H9 (cell line): ENCODE measurements around the gene CPSF6. TPM values are rescaled to one million over a fixed set of nuclear protein-coding genes. Genes with fewer than 3 reads are reported as not detected.

Source experiments
- DNase-seq: peaks from one replicate; pipeline ENCODE4 v3.0.0-alpha.2; 2017
- H2AFZ ChIP-seq: one replicate; pipeline ENCODE4 v1.6.1; 2013; ENCODE audit warnings: mild to moderate bottlenecking, low read length, control low read depth, moderate library complexity
- H2AK5ac ChIP-seq: 2 replicates; pipeline ENCODE4 v1.6.1; 2013; ENCODE audit warnings: low read length, control low read depth, mixed read lengths; ENCODE audit not compliant: insufficient read length
- H2BK120ac ChIP-seq: one replicate; pipeline ENCODE4 v1.6.1; 2013; ENCODE audit warnings: low read depth, mild to moderate bottlenecking, low read length, control low read depth, inconsistent platforms; ENCODE audit not compliant: poor library complexity, severe bottlenecking
- H2BK12ac ChIP-seq: 2 replicates; pipeline ENCODE4 v1.6.1; 2013; ENCODE audit warnings: low read length, control low read depth, mixed read lengths, low read depth; ENCODE audit not compliant: insufficient read length
- H2BK15ac ChIP-seq: 2 replicates; pipeline ENCODE4 v1.6.1; 2013; ENCODE audit warnings: low read depth, low read length, control low read depth
- H2BK20ac ChIP-seq: one replicate; pipeline ENCODE4 v1.6.1; 2013; ENCODE audit warnings: low read depth, mild to moderate bottlenecking, low read length, control low read depth, inconsistent platforms; ENCODE audit not compliant: poor library complexity, severe bottlenecking
- H2BK5ac ChIP-seq: 2 replicates; pipeline ENCODE4 v1.6.1; 2013; ENCODE audit warnings: low read length, control low read depth, mixed read lengths; ENCODE audit not compliant: insufficient read length
- H3K14ac ChIP-seq: 2 replicates; pipeline ENCODE4 v1.6.1; 2013; ENCODE audit warnings: low read length, control low read depth; ENCODE audit not compliant: insufficient read depth
- H3K18ac ChIP-seq: 2 replicates; pipeline ENCODE4 v1.6.1; 2013; ENCODE audit warnings: low read depth, mild to moderate bottlenecking, mixed read lengths, low read length, control low read depth; ENCODE audit not compliant: insufficient read length
- H3K23ac ChIP-seq: 2 replicates; pipeline ENCODE4 v1.6.1; 2013; ENCODE audit warnings: low read length, control low read depth, mixed read lengths, low read depth; ENCODE audit not compliant: insufficient read length
- H3K23me2 ChIP-seq: 2 replicates; pipeline ENCODE4 v1.6.1; 2013; ENCODE audit warnings: low read depth, mild to moderate bottlenecking, mixed read lengths, low read length, control low read depth; ENCODE audit not compliant: insufficient read length, poor library complexity, severe bottlenecking
- H3K27ac ChIP-seq: 2 replicates; pipeline ENCODE4 v1.5.1; 2013; ENCODE audit warnings: low read length, control low read depth, mixed read lengths, low read depth; ENCODE audit not compliant: insufficient read length
- H3K27me3 ChIP-seq: 2 replicates; pipeline ENCODE4 v1.6.1; 2013; ENCODE audit warnings: low read length, control low read depth, inconsistent platforms; ENCODE audit not compliant: insufficient read depth
- H3K4ac ChIP-seq: 2 replicates; pipeline ENCODE4 v1.6.1; 2013; ENCODE audit warnings: low read depth, mild to moderate bottlenecking, control low read depth, inconsistent platforms, low read length, moderate library complexity
- H3K4me1 ChIP-seq: 2 replicates; pipeline ENCODE4 v1.6.1; 2013; ENCODE audit warnings: low read length, control low read depth, inconsistent platforms; ENCODE audit not compliant: insufficient read depth
- H3K4me2 ChIP-seq: 2 replicates; pipeline ENCODE4 v1.6.1; 2013; ENCODE audit warnings: low read length, control low read depth, mixed read lengths; ENCODE audit not compliant: insufficient read length, insufficient read depth
- H3K56ac ChIP-seq: 2 replicates; pipeline ENCODE4 v1.6.1; 2013; ENCODE audit warnings: low read depth, mild to moderate bottlenecking, mixed read lengths, low read length, control low read depth; ENCODE audit not compliant: insufficient read length
- H3K79me1 ChIP-seq: 2 replicates; pipeline ENCODE4 v1.6.1; 2013; ENCODE audit warnings: low read depth, mild to moderate bottlenecking, moderate library complexity, low read length, control low read depth, inconsistent platforms; ENCODE audit not compliant: insufficient read depth, poor library complexity, severe bottlenecking
- H3K79me2 ChIP-seq: 2 replicates; pipeline ENCODE4 v1.6.1; 2013; ENCODE audit warnings: low read length, control low read depth, inconsistent platforms; ENCODE audit not compliant: insufficient read depth
- H3K9ac ChIP-seq: 2 replicates; pipeline ENCODE4 v1.6.1; 2013; ENCODE audit warnings: low read length, control low read depth, mixed read lengths; ENCODE audit not compliant: insufficient read length; ENCODE audit errors: extremely low read depth
- H3K9me3 ChIP-seq: one replicate; pipeline ENCODE4 v1.6.1; 2013; ENCODE audit warnings: low read depth, low read length, inconsistent platforms; ENCODE audit not compliant: control insufficient read depth
- H3T11ph ChIP-seq: one replicate; pipeline ENCODE4 v1.6.1; 2013; ENCODE audit warnings: mild to moderate bottlenecking, low read length, control low read depth, inconsistent platforms
- H4K20me1 ChIP-seq: one replicate; pipeline ENCODE4 v1.6.1; 2013; ENCODE audit not compliant: control insufficient read depth, insufficient read length, insufficient read depth
- H4K5ac ChIP-seq: 2 replicates; pipeline ENCODE4 v1.6.1; 2013; ENCODE audit warnings: low read depth, mild to moderate bottlenecking, mixed read lengths, low read length, control low read depth; ENCODE audit not compliant: insufficient read length
- H4K8ac ChIP-seq: replicated peaks from 2 replicates; pipeline ENCODE4 v1.6.1; 2013; ENCODE audit warnings: low read length, control low read depth, mixed read lengths, low read depth; ENCODE audit not compliant: insufficient read length
- H4K91ac ChIP-seq: 2 replicates; pipeline ENCODE4 v1.6.1; 2013; ENCODE audit warnings: low read depth, mild to moderate bottlenecking, moderate library complexity, mixed read lengths, low read length, control low read depth; ENCODE audit not compliant: insufficient read length
- H3K27ac Mint-ChIP-seq, 3 experiments: 2 replicates in 2 of 3; 3 replicates in 1 of 3; pipeline ENCODE4 v1.8.0; 2020 to 2021; ENCODE audit warnings: mixed read lengths in 3 of 3, mild to moderate bottlenecking in 1 of 3, moderate library complexity in 1 of 3
- H3K27me3 Mint-ChIP-seq: 2 replicates; pipeline ENCODE4 v1.8.0; 2021; ENCODE audit warnings: low read depth, mild to moderate bottlenecking, moderate library complexity, mixed read lengths
- H3K36me3 Mint-ChIP-seq, 3 experiments: 2 replicates in 2 of 3; 3 replicates in 1 of 3; pipeline ENCODE4 v1.8.0; 2020 to 2021; ENCODE audit warnings: low read depth in 3 of 3, mixed read lengths in 3 of 3; ENCODE audit not compliant: insufficient read depth in 1 of 3
- H3K4me1 Mint-ChIP-seq, 2 experiments: 2 replicates each; pipeline ENCODE4 v1.8.0; 2020; ENCODE audit warnings: mixed read lengths in 2 of 2
- H3K4me3 Mint-ChIP-seq, 2 experiments: 2 replicates in 1 of 2; 3 replicates in 1 of 2; pipeline ENCODE4 v1.8.0; 2020 to 2021; ENCODE audit warnings: mild to moderate bottlenecking in 2 of 2, mixed read lengths in 2 of 2, moderate library complexity in 1 of 2
- H3K9me3 Mint-ChIP-seq, 2 experiments: 2 replicates in 1 of 2; 3 replicates in 1 of 2; pipeline ENCODE4 v1.8.0; 2020; ENCODE audit warnings: mild to moderate bottlenecking in 2 of 2, mixed read lengths in 2 of 2, moderate library complexity in 1 of 2
- CTCF ChIP-seq: fragments of 200-600 bp; sonication (generic); conservative IDR thresholded peaks from 3 replicates; pipeline ENCODE4 v1.8.0; 2021; ENCODE audit warnings: antibody characterized with exemption, mild to moderate bottlenecking
- WGBS: extraction: QIAGEN DNeasy Blood & Tissue Kit; methylation state at CpG from one replicate; pipeline ENCODE4 v1.1.7; 2013; ENCODE audit warnings: missing lambda C conversion rate, low lambda C conversion rate, mixed read lengths; ENCODE audit not compliant: insufficient read length; ENCODE audit errors: extremely low coverage; 5-methylcytosine and 5-hydroxymethylcytosine counted together
- total RNA-seq: library from RNA; stranded (reverse); gene quantifications from 2 replicates; pipeline ENCODE4 v1.2.1, GENCODE V29; 2021

Gene CPSF6
- total RNA-seq, 1 experiment from 2014 or later: 183 TPM

- H3K4ac ChIP-seq: no peak overlapping the region
- H3K14ac ChIP-seq: peak overlapping the region; percentile 57; the same call in 1 of the 2 replicates
- H3K79me1 ChIP-seq: no peaks in the 10 kb centered on the region
- no peak for DNase-seq
- no peak for TF ChIP-seq CTCF
- Mint-ChIP-seq H3K9me3 (peaks cover 0 to 3% of the 10 kb centered on the region in 2 experiments; a peak in 2 of 5 replicates), H3K36me3 (peaks cover 9 to 16% (median 15%) of the 10 kb centered on the region in 3 experiments), H3K4me1 (peaks cover 38 to 39% of the 10 kb centered on the region in 2 experiments), H3K27ac (peak overlapping the region; percentile 92 to 97 (median 94)), H3K4me3 (peak overlapping the region; percentile 81 to 87), H3K27me3 (peaks cover 4% of the 10 kb centered on the region; the same call in 1 of the 2 replicates)
- no peak overlapping the region for H2BK120ac ChIP-seq
- H3K9ac ChIP-seq: peak overlapping the region; percentile 80
- no peaks in the 10 kb centered on the region for H3K9me3 ChIP-seq
- H3K4me1 ChIP-seq: peaks cover 5% of the 10 kb centered on the region; the same call in 1 of the 2 replicates
- no peak overlapping the region for H2BK5ac ChIP-seq
- peak overlapping the region; percentile 83 for H3K4me2 ChIP-seq
- no peak overlapping the region for H2BK20ac ChIP-seq
- no peak overlapping the region for H3K18ac ChIP-seq
- H4K5ac ChIP-seq: no peak overlapping the region
- peaks cover 9% of the 10 kb centered on the region for H3K23me2 ChIP-seq
- H3T11ph ChIP-seq: no peak overlapping the region
- H2BK12ac ChIP-seq: no peak overlapping the region
- peak overlapping the region; percentile 2 for H2AFZ ChIP-seq
- H3K23ac ChIP-seq: no peak overlapping the region
- no peak overlapping the region for H3K56ac ChIP-seq
- H4K20me1 ChIP-seq: no peaks in the 10 kb centered on the region
- no peak overlapping the region for H2BK15ac ChIP-seq
- H4K91ac ChIP-seq: no peak overlapping the region
- no CpG with 5 or more reads among the region's 16 CpGs for WGBS
- H2AK5ac ChIP-seq: no peak overlapping the region
- H3K27me3 ChIP-seq: no peaks in the 10 kb centered on the region
- peaks cover 30% of the 10 kb centered on the region for H3K79me2 ChIP-seq
- H4K8ac ChIP-seq: no peak overlapping the region
- H3K27ac ChIP-seq: no peak overlapping the region
These were observed 599 bp upstream of the CPSF6 start for GRCh38 chr12:69238589-69239351.
